ENCODE data around the gene DENND4A.
"Not testable (repeated sequence)": the region's sequence is repeated elsewhere in the genome, so short reads cannot be mapped to it uniquely, and the experiment has no call there.

The DENND4A gene

GRCh38 chr15:65787260-65787659, 4.8 kb downstream of the DENND4A start:
- no peak for DNase-seq

GRCh38 chr15:65785151-65785550, 6.9 kb downstream of the DENND4A start:
- DNase-seq: no peak

DNA sequence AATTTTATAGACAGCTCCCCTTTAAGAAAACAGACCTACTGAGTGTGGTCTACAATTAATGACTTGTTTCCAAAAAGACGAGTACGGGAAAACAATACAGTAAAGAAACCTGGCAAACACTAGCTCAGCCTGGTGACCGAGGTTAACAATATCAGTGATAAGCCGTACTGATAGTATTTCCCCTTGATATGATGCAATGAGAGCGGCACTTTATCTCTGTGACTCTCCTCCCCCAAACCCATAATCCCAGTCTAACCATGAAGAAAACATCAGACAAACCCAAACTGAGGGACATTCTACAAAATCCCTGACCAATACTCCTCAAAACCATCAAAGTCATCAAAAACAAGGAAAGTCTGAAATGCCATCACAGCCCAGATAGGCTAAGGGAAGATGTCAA, 8.2 kb downstream of the DENND4A start:
- DNase-seq: no peak

- no peak for DNase-seq
Measured at GRCh38 chr15:65782096-65782495, 10.0 kb downstream of the DENND4A start.

DNA sequence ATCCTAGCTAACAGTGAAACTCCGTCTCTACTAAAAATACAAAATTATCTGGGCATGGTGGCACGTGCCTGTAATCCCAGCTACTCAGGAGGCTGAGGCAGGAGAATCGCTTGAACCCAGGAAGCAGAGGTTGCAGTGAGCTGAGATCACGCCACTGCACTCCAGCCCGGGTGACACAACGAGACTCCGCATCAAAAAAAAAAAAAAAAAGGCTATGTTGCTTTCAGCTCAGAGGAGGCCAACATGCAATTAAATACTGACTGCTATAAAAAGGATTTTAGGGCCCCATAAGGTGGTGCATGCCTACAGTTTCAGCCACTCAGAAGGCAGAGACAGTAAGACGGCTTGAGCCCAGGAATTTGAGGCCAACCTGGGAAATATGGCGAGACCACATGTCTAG, 13.4 kb downstream of the DENND4A start:
- not testable (repeated sequence) for DNase-seq

GRCh38 chr15:65778269-65778668, 13.8 kb downstream of the DENND4A start:
- no peak for DNase-seq

- no peak for DNase-seq
Measured at GRCh38 chr15:65777843-65778242, 14.2 kb downstream of the DENND4A start.

DNA sequence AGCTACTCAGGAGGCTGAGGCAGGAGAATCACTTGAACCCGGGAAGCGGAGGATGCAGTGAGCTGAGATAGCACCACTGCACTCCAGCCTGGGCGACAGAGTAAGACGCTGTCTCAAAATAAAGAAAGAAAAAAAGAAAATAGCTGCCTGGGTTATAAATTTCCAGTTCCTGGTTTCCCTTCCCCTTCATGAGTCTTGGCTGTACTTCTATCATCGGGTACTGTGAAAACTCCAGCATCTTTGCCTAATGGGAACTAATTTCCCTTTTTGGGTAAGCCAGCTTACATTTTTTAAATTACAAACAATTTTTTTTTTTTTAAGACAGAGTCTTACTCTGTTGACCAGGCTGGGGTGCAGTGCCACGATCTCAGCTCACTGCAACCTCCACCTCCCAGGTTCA, 15.0 kb downstream of the DENND4A start:
- DNase-seq: no peak

GRCh38 chr15:65773386-65774111, 18.5 kb downstream of the DENND4A start:
- DNase-seq: no peak

DNA sequence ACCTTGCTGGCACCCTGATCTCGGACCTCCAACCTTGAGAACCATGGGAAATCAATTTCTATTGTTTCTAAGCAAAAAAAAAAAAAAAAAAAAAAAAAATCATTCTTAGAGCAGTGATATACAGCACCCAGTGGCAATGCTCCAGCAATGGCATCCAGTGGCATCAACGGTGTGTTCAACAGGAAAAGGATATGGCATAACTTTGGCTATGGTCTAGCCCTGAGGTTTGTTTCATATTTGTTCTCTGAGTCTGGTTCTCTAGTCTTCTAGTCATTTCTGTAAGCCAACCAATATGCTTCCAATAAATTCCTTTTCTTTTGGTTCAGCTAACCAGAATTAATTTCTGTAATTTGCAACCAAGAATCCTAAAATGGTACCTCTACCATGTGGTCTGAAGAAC, 19.2 kb downstream of the DENND4A start:
- DNase-seq: no peak

DNA sequence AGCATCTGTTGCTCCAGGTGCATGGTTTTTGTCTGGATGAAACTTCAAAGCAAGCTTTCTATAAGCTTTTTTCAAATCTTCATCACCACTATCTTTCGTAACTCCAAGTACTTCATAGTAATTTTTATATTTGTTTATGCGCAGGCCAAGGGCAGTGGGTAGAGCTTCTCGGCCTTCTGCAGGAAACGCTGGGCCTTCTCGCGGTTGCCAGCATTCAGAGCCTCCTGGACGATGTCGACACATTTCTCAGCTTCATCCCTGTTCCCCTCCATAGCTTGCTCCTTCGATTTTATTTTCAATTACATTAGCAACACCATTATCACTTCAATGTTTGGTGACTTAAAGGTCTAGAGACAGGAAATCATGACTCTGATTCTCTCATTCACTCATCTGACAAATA, 20.2 kb downstream of the DENND4A start:
- no peak for DNase-seq

DNA sequence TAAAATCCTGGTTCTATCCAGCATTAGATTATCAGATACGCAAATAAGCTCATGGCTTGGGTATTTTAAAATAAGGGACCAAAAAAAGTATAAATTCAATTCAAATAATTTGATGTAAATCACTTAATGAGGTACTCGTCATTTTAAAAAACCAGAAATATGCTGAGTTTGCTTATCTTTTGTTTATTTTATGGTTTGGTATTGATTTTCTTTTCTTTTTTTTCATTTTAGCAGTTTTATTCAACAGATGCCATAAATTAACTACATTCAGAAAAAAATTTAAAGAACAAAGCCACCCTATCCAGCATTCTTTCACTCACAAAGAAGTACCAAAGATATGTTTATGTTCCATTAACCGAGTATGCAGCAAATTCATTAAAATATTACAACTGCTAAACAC, 22.6 kb downstream of the DENND4A start:
- no peak for DNase-seq

DNA sequence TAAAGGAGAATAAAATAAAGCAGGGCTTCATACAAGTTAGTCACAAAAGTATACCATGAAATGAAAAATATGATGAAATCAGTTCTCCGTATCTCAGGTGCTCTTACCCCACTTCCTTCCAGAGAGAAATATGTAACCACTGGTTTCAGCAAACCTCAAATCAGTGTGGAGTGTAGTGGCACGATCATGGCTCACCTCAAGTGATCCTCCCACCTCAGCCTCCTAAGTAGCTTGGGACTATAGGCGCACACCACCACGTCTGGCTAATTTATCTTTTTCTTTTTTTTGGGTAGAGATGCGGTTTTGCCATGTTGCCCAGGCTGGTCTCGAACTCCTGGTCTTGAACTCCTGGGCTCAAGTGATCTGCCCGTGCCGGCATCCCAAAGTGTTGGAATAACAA, 24.2 kb downstream of the DENND4A start:
- no peak for DNase-seq

- no peak for DNase-seq
Measured at GRCh38 chr15:65767264-65767595, 24.9 kb downstream of the DENND4A start.

DNA sequence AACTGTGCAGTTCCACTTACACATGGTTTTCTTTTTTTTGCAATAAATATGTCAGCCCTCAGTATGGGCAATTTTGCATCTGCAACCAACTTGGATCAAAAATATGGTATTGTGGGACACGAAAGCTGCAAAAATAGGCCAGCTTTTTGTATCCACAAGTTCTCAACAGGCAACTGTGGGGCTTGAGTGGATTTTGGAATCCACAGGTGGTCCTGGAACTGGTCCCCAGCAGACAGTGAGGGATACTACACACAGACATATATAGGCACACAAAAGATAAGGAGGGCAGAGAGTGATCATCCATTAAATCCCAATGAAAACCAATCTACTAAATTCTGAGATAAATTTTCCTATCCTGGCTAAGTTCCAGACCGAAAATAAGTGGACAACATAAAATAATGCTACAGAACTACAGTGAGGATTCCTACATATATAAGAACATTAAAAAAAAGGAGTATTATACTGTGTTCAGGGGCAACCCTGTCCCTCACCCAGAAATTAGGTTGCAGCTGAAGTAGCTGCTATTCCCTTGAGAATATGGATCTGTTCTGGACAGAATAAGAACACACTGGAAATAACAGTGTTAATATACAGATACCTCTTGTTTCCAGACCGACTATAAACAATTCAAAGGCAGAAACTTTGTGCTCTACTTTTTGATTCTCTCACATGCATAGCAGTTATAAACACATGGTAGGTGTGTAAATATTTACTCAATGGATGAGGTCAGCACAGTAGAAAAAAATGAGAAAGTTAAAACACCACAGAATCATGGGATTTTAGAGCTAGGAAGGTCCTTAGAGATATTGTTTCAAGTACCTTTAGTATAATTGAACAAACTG, 25.4 kb downstream of the DENND4A start:
- no peak for DNase-seq

GRCh38 chr15:65765106-65765505, 27.0 kb downstream of the DENND4A start:
- no peak for DNase-seq

DNA sequence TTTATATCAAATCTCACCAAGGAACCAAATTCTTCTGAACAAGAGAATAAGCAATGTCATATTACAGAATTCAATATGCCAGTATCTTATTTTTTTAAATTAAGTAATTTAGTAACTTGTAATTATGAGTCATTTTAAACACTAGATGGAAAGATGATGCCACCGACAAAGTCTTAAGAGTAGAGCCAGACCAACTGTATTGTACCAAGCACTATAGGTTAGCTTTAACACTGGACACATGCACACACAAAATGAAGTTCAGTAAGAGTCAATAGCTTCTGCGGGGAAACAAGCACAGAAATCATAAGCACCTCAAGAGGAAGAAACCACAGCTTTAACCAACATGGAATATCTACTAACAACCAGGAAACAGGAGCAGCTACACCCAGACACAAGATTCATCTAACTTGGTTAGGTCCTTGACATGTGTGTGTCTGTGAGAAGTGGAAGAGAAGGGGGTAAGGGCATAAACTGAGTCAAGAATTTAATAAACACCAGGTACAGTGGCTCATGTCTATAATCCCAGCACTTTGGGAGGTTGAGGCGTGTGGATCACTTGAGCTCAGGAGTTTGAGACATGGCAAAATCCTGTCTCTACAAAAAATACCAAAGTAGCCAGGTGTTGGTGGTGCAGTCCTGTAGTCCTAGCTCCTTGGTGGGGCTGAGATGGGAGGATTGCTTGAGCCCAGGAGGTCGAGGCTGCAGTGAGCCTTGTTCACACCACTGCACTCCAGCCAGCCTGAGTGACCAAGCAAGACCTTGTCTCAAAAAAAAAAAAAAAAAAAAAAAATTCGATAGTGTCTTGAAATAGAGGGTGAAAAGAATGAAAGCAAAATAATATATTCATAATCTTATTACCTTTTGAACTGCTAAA, 28.9 kb downstream of the DENND4A start:
- DNase-seq: no peak

DNA sequence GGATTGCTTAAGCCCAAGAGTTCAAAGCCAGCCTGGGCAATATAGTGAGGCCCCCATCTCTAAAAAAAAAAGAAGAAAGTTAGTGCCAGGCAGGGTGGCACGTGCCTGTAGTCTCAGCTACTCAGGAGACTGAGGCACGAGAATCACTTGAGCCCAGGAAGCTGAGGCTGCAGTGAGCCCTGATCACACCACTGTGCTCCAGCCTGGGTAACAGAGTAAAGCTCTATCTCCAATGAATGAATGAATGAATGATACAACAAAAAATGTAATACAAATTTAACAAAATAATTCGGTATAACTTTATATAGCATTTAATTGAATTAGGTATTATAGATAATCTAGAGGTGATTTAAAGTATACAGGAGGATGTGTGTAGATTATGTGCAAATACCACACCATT, 29.7 kb downstream of the DENND4A start:
- DNase-seq: no peak

GRCh38 chr15:65761210-65761926, 30.7 kb downstream of the DENND4A start:
- DNase-seq: no peak

DNA sequence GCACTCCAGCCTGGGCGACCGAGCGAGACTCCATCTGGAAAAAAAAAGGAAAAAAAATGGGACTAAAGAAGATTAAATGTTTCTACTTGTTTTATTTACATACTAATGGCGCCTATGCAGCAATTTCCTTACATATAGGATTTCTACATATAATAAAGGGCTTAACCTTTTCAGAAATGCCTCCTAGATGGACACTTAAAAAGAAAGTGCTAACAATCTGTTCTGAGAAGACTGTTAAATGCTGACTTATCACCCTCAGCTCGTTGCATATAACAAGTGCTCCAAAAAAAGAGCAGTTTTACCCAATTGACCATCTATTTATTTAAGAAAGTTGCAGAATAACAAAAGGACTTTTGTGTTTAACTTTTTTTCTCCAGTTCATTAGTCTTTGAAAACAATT, 32.7 kb downstream of the DENND4A start:
- no peak for DNase-seq

GRCh38 chr15:65758242-65758641, 33.9 kb downstream of the DENND4A start:
- no peak for DNase-seq

GRCh38 chr15:65757256-65757655, 34.8 kb downstream of the DENND4A start:
- DNase-seq: no peak

- DNase-seq: no peak
Measured at GRCh38 chr15:65752151-65752700, 39.9 kb downstream of the DENND4A start.

Data from NCI-H1436 treated with DMSO at 0.1 percent for 48 hours (cell line).